Mucosa of descending colon (tissue), 3 donors: ENCODE measurements around the gene DIRAS1. TPM values are rescaled to one million over a fixed set of nuclear protein-coding genes. Genes with fewer than 3 reads are reported as not detected.
"Not testable (repeated sequence)": the region's sequence is repeated elsewhere in the genome, so short reads cannot be mapped to it uniquely, and the experiment has no call there.

Experiments
- ATAC-seq: fragments of 200-7000 bp; cut with Tn5 transposase; one replicate; pipeline ENCODE4 v1.9.1; 2020; ENCODE audit warnings: mild to moderate bottlenecking, moderate library complexity
- DNase-seq, 3 donors: peaks; one replicate each; pipeline ENCODE4 v3.0.0-alpha.2; 2020
- H3K36me3 ChIP-seq: fragments of 200-600 bp; one replicate; pipeline ENCODE4 v1.8.0; 2021; ENCODE audit warnings: low read depth, mild to moderate bottlenecking
- H3K4me1 ChIP-seq: fragments of 200-600 bp; one replicate; pipeline ENCODE4 v1.8.0; 2021; ENCODE audit warnings: low read depth, mild to moderate bottlenecking
- H3K4me3 ChIP-seq: fragments of 200-600 bp; one replicate; pipeline ENCODE4 v1.8.0; 2021; ENCODE audit warnings: mild to moderate bottlenecking
- H3K9me3 ChIP-seq: fragments of 200-600 bp; one replicate; pipeline ENCODE4 v1.8.0; 2021; ENCODE audit warnings: mild to moderate bottlenecking
- intact Hi-C, 2 donors: fragments of 100-400 bp; cut with DNase I in 1 of 2; cut with micrococcal nuclease in 1 of 2; formaldehyde crosslinking; loops; one replicate each; pipeline versions ENCODE4 v1.11.0 to v1.11.1; 2022; cut with DNase I, micrococcal nuclease
- total RNA-seq, 3 donors: library from RNA; stranded (reverse); fragmentation: NEBNext Ultra II Directional in 2 of 3; extraction: Animal tissue kit (Norgen Biotek cat#: 25700) in 2 of 3; gene quantifications; one replicate each; pipeline versions ENCODE4 v1.2.1 to v1.2.4, GENCODE V29; 2021 to 2023
- TF ChIP-seq, protein P1 (sequence below): fragments of 200-600 bp; IDR thresholded peaks from one replicate; pipeline ENCODE4 v1.8.0; 2022; ENCODE audit warnings: antibody characterized with exemption, mild to moderate bottlenecking
- donor health status: DM: no; HTN: no; CAD: no; lungs with moderate emphysema.
- donor health status: DM: no; HTN: no; CAD: no.
- donor health status: DM: no; HTN: yes; CAD: no.

DIRAS1 gene
- total RNA-seq, 3 donors from 2014 or later, result 0.20 to 1.7 (median 0.80) TPM

DNA sequence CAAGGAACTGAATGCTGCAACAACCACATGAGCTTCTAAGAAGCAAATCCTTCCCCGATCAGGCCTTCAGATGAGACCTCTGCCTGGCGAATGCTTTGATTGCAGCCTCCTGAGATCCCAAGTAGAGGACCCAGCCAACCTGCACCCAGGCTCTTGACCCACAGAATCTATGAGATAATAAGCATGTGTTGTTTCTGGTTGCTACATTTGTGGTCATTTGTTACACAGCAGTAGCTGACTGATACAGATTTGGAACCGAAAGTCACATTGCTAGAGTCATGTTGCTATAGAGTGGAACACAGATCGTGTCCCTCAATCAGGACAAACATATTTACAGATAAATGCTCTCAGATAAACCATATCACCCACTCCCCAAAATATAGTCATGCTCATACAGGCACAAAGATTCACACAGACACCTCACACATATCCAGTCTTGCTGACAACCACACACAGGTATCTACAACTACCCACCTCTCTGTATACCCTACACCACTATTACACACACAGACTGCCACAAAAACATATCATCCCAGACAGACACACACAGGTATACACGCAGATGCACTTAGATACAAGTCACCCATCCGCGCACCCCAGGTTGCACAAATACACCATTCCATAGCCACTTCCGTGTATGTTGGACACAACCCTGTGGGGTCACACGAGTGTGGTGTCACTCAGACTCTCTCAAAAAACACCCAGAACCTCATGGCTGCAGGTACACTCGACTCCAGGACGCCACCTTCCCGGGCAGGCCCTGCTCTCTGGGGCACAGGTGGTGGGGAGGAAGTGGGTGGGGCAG, 5.5 kb downstream of the DIRAS1 start:
- intact Hi-C loops, result no loop called here
- Histone ChIP-seq H3K4me3 (no peak overlapping the region), H3K4me1 (no peaks in the 10 kb centered on the region), H3K9me3 (peaks cover 8% of the 10 kb centered on the region), H3K36me3 (no peaks in the 10 kb centered on the region)
- DNase-seq, result no peak
- no peak for ATAC-seq
- TF ChIP-seq, protein P1, sequence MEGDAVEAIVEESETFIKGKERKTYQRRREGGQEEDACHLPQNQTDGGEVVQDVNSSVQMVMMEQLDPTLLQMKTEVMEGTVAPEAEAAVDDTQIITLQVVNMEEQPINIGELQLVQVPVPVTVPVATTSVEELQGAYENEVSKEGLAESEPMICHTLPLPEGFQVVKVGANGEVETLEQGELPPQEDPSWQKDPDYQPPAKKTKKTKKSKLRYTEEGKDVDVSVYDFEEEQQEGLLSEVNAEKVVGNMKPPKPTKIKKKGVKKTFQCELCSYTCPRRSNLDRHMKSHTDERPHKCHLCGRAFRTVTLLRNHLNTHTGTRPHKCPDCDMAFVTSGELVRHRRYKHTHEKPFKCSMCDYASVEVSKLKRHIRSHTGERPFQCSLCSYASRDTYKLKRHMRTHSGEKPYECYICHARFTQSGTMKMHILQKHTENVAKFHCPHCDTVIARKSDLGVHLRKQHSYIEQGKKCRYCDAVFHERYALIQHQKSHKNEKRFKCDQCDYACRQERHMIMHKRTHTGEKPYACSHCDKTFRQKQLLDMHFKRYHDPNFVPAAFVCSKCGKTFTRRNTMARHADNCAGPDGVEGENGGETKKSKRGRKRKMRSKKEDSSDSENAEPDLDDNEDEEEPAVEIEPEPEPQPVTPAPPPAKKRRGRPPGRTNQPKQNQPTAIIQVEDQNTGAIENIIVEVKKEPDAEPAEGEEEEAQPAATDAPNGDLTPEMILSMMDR, result no peak

DNA sequence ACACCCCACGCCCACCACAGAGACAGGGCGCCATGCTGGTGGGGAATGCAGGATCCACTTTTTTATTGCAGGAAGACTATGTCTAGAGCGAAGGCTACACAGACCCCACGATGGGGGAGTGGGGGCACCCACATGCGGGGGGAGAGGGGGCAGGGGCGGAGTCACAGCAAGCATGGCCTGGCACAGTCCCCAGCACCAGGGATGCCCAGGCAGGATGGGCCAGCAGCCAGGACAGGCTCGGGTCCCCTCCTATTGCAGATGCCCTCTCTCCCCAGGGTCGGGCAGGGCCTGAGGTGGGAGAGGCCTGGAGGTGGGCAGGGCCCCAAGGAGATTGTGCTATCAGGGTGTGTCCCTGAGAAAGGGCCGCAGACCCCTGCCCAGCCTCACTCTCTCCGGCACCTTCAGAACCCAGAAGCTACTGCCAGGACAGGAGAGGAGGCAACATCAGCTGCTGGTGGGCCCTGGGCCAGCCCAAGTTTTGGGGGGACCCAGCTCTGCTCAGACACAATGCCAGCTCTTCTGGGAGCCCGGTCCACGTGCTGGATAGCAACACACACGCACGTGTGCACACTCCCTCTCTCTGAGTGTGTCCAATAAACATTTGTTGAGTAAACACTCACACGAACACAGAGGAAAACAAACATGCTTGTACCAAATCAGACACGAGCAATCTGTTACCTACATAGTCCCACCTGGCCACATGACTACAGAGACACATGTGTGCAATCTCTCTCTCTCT, 6.5 kb downstream of the DIRAS1 start:
- TF ChIP-seq, protein P1, result no peak
- intact Hi-C loops, result no loop called here
- Histone ChIP-seq H3K9me3 (peaks cover 8% of the 10 kb centered on the region), H3K4me1 (no peaks in the 10 kb centered on the region), H3K36me3 (no peaks in the 10 kb centered on the region), H3K4me3 (no peak overlapping the region)
- DNase-seq (no peak), ATAC-seq (no peak)

DNA sequence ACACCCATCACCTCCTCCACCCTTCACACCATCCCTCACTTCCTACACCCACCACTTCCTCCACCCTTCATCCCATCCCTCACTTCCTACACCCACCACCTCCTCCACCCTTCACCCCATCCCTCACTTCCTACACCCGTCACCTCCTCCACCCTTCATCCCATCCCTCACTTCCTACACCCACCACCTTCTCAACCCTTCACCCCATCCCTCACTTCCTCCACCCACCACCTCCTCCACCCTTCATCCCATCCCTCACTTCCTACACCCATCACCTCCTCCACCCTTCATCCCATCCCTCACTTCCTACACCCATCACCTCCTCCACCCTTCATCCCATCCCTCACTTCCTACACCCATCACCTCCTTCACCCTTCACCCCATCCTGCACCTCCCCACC, 7.1 kb downstream of the DIRAS1 start:
- ATAC-seq, H3K9me3 ChIP-seq, H3K4me1 ChIP-seq, DNase-seq, intact Hi-C loops, H3K36me3 ChIP-seq, H3K4me3 ChIP-seq: not testable (repeated sequence)

DNA sequence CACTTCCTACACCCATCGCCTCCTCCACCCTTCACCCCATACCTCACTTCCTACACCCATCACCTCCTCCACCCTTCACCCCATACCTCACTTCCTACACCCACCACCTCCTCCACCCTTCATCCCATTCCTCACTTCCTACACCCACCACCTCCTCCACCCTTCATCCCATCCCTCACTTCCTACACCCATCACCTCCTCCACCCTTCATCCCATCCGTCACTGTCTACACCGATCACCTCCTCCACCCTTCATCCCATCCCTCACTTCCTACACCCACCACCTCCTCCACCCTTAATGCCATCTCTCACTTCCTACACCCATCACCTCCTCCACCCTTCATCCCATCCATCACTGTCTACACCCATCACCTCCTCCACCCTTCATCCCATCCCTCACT, 8.0 kb downstream of the DIRAS1 start:
- H3K4me1 ChIP-seq, H3K36me3 ChIP-seq, ATAC-seq, H3K9me3 ChIP-seq, DNase-seq, H3K4me3 ChIP-seq, intact Hi-C loops: not testable (repeated sequence)

DNA sequence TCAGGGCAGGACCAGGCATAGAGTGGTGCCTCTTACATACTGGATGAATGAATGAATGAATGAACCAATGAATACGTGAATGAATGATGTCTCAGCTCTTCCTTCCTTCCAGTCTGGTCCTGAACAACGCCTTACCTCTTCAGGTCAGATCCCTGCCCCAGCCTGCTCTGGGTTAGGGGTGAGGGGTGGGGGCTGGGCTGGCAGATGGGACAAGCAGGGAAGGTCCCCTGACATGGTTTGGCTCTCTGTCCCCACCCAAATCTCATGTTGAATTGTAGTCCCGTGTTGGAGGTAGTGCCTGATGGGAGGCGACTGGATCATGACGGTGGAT, 9.3 kb downstream of the DIRAS1 start:
- H3K4me1 ChIP-seq, result no peaks in the 10 kb centered on the region
- TF ChIP-seq, protein P1, result no peak
- intact Hi-C loops, result no loop called here
- peaks cover 8% of the 10 kb centered on the region for H3K9me3 ChIP-seq
- no peak for DNase-seq
- no peak overlapping the region for H3K4me3 ChIP-seq
- ATAC-seq, result no peak
- H3K36me3 ChIP-seq, result no peaks in the 10 kb centered on the region

DNA sequence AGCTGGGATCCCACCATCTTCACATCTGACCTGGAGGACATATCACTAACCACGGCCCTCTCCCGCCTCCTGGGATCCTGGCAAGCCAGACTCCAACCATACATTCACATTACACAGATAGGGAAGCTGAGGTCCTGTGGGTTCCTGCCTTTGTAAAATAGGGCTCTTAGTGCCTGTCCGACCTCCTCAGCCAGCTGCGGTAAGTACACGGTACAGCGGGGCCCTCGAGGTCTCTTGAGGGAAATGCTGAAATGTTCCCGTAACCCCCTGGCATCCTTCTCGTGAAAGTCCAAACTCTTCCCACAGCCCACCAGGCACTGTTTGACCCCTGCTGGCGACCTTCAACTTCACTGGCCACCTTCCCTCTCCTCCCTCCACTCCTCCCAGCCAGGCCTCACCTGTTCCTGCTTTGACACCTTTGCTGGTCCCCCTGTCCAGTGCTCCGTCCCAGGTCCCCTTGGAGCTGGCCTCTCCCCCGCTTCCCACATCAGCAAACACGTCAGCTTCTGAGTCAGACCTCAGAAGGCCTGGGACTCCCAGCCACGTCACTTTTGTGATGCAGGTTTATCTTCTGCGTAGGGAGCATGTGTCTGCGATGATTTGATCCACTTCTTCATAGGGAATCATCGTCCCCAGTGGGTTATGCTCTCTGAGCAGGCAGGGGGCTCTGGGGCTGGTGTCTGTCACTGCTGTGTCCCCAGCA, 9.8 kb downstream of the DIRAS1 start:
- Histone ChIP-seq H3K36me3 (no peaks in the 10 kb centered on the region), H3K4me1 (no peaks in the 10 kb centered on the region), H3K4me3 (no peak overlapping the region), H3K9me3 (peaks cover 8% of the 10 kb centered on the region)
- DNase-seq (no peak), ATAC-seq (peak; percentile 25)
- intact Hi-C loops, result no loop called here
- TF ChIP-seq, protein P1, result no peak
